Adrenal gland (tissue), 5 donors: ENCODE measurements around the gene SCARB1.

ENCODE experiments used
- CTCF ChIP-seq, 6 experiments: fragments of 450-650 bp in 4 of 6; fragments of 200-600 bp in 2 of 6; sonication (generic) in 1 of 6; IDR thresholded peaks; 1 replicate in 5 of 6; 2 replicates in 1 of 6; pipeline versions ENCODE4 v1.5.1 to v1.8.0; 2016 to 2021; ENCODE audit warnings: antibody characterized with exemption in 6 of 6, mild to moderate bottlenecking in 2 of 6, moderate library complexity in 1 of 6
- POLR2A ChIP-seq, 2 donors: fragments of 450-650 bp; IDR thresholded peaks; one replicate each; pipeline ENCODE4 v1.6.1; 2017; ENCODE audit warnings: antibody characterized with exemption in 2 of 2, mild to moderate bottlenecking in 2 of 2, moderate library complexity in 1 of 2
- donor health status: DM: no; HTN: no; CAD: no.

- TF ChIP-seq POLR2A (IDR thresholded peaks at IDR 0.05) (no peak), CTCF (IDR thresholded peaks at IDR 0.05) (no peak)
Observed at GRCh38 chr12:124831590-124831989, 32.1 kb downstream of the SCARB1 start.
